Loucy (cell line): Measurements from ENCODE around the gene SLX9.

ENCODE experiments used
- H2AFZ ChIP-seq: fragments of 200-600 bp; sonication (generic); 2 replicates; pipeline ENCODE4 v1.6.0; 2016; ENCODE audit warnings: antibody characterized with exemption, mild to moderate bottlenecking, low read length, moderate library complexity
- H3F3A ChIP-seq: fragments of 200-600 bp; 2 replicates; pipeline ENCODE4 v1.6.0; 2016; ENCODE audit warnings: antibody characterized with exemption, low read depth, mild to moderate bottlenecking
- H3K27me3 ChIP-seq: fragments of 200-600 bp; sonication (generic); 2 replicates; pipeline ENCODE4 v1.6.1; 2014; ENCODE audit warnings: low read length, mild to moderate bottlenecking; ENCODE audit not compliant: insufficient read depth, poor library complexity, severe bottlenecking
- H3K36me3 ChIP-seq: fragments of 200-600 bp; sonication (generic); 2 replicates; pipeline ENCODE4 v1.6.1; 2016; ENCODE audit warnings: low read length; ENCODE audit not compliant: insufficient read depth
- H3K4me1 ChIP-seq: fragments of 200-600 bp; sonication (generic); 2 replicates; pipeline ENCODE4 v1.5.1; 2014; ENCODE audit warnings: low read length, mild to moderate bottlenecking; ENCODE audit not compliant: insufficient read depth, poor library complexity, severe bottlenecking
- H3K4me2 ChIP-seq: fragments of 200-600 bp; sonication (generic); 2 replicates; pipeline ENCODE4 v1.6.0; 2014; ENCODE audit warnings: antibody characterized with exemption, low read length, low read depth, mild to moderate bottlenecking; ENCODE audit not compliant: poor library complexity, severe bottlenecking
- H3K4me3 ChIP-seq: fragments of 200-600 bp; sonication (generic); 2 replicates; pipeline ENCODE4 v1.5.1; 2014; ENCODE audit warnings: low read length, mild to moderate bottlenecking, mixed read lengths; ENCODE audit not compliant: poor library complexity, severe bottlenecking
- H3K79me2 ChIP-seq: fragments of 200-600 bp; sonication (generic); 2 replicates; pipeline ENCODE4 v1.6.1; 2014; ENCODE audit warnings: low read length; ENCODE audit not compliant: insufficient read depth
- H3K9ac ChIP-seq: fragments of 200-600 bp; sonication (generic); 2 replicates; pipeline ENCODE4 v1.6.0; 2014; ENCODE audit warnings: mild to moderate bottlenecking, low read depth, low read length, moderate library complexity; ENCODE audit not compliant: poor library complexity, severe bottlenecking
- H3K9me2 ChIP-seq: fragments of 200-600 bp; sonication (generic); replicated peaks from 2 replicates; pipeline ENCODE4 v1.6.1; 2016; ENCODE audit warnings: low read depth, low read length, mixed read lengths
- H3K9me3 ChIP-seq: fragments of 200-600 bp; sonication (generic); 2 replicates; pipeline ENCODE4 v1.6.1; 2014; ENCODE audit warnings: mild to moderate bottlenecking, antibody characterized with exemption, low read length, low read depth; ENCODE audit not compliant: insufficient read depth
- H4K20me1 ChIP-seq: fragments of 200-600 bp; sonication (generic); 2 replicates; pipeline ENCODE4 v1.6.0; 2014; ENCODE audit warnings: antibody characterized with exemption, low read length, mild to moderate bottlenecking; ENCODE audit not compliant: insufficient read depth, poor library complexity, severe bottlenecking
- CTCF ChIP-seq: fragments of 200-600 bp; sonication (generic); conservative IDR thresholded peaks from 2 replicates; pipeline ENCODE4 v1.5.1; 2014; ENCODE audit warnings: mild to moderate bottlenecking, antibody characterized with exemption, low read length
- EZH2phosphoT487 ChIP-seq: fragments of 200-600 bp; IDR thresholded peaks from 2 replicates; pipeline ENCODE4 v1.6.1; 2018; ENCODE audit warnings: antibody characterized with exemption, mild to moderate bottlenecking, moderate library complexity, borderline replicate concordance

Gene SLX9

DNA sequence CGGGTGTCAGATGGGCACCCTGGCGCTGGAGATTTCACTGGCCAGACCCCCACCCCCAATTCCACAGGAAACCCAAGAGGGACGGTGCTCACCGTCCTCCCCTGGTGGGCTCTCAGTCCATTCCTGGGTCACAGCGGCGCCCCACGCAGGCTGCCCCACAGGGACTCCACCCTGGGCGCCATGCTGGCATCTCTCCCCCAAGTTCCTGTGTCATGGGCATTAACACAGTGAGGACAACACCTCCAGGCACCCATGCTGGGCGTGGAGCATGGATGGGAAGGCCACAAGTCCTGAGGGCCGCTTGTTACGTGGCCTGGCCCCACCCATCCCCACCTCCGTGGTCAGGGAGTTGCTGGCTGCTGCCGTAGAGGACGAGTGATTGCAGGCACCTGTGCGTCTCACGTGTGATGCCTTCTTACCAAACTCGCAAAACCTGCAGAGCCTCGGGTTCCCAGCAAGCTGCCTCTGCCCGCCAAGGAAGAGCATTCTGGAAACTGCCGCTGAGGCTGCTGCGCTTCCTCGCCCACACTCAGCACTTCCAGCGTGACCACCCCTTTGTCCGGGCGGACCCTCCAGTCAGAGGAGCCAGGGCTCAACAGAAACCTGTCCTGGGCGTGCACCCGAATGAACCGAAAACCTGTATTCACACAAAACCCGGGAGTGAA lies 60.3 kb downstream of the SLX9 start:
- H3K9ac ChIP-seq = no peak overlapping the region
- H4K20me1 ChIP-seq = no peaks in the 10 kb centered on the region
- no peaks in the 10 kb centered on the region for H3K79me2 ChIP-seq
- no peak overlapping the region for H3K4me3 ChIP-seq
- peaks cover 5% of the 10 kb centered on the region for H3K4me1 ChIP-seq
- H3K4me2 ChIP-seq = no peak overlapping the region
- no peaks in the 10 kb centered on the region for H3K27me3 ChIP-seq
- no peaks in the 10 kb centered on the region for H3F3A ChIP-seq
- H3K9me2 ChIP-seq = no peaks in the 10 kb centered on the region
- H2AFZ ChIP-seq = no peak overlapping the region
- H3K36me3 ChIP-seq = no peaks in the 10 kb centered on the region
- H3K9me3 ChIP-seq = no peaks in the 10 kb centered on the region; the same call in 1 of the 2 replicates
- TF ChIP-seq EZH2phosphoT487 (no peak), CTCF (no peak)

DNA sequence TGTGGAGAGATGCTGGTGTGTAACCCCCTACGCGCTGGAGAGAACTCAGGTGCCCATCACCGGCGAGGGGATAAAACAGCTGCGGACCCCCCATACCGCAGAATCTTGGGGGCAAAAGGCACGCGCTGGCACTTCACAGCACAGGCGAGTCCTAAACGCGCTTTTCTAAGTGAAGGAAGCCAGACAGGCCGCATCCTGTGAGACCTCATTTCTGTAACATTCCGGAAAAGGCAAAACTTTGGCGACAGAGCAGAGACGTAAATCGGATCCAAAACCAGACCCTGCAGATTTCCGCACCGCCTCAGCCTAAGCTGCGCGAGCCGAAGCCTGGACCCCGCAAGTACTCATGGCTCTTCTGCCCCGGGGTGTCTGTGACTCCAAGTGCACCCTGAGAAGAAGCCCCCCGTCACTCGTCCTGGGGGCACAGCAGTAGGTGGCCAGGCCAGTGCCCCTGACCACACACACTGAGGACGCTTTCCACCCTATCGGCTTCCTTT lies 60.9 kb downstream of the SLX9 start:
- H3K79me2 ChIP-seq = no peaks in the 10 kb centered on the region
- no peaks in the 10 kb centered on the region for H3F3A ChIP-seq
- no peaks in the 10 kb centered on the region for H4K20me1 ChIP-seq
- no peak overlapping the region for H2AFZ ChIP-seq
- no peak for TF ChIP-seq CTCF
- no peak for TF ChIP-seq EZH2phosphoT487
- peaks cover 7% of the 10 kb centered on the region for H3K4me1 ChIP-seq
- H3K27me3 ChIP-seq = no peaks in the 10 kb centered on the region
- H3K4me3 ChIP-seq = no peak overlapping the region
- no peaks in the 10 kb centered on the region for H3K36me3 ChIP-seq
- no peak overlapping the region for H3K4me2 ChIP-seq
- H3K9ac ChIP-seq = no peak overlapping the region
- H3K9me3 ChIP-seq = peaks cover 1% of the 10 kb centered on the region
- H3K9me2 ChIP-seq = no peaks in the 10 kb centered on the region

DNA sequence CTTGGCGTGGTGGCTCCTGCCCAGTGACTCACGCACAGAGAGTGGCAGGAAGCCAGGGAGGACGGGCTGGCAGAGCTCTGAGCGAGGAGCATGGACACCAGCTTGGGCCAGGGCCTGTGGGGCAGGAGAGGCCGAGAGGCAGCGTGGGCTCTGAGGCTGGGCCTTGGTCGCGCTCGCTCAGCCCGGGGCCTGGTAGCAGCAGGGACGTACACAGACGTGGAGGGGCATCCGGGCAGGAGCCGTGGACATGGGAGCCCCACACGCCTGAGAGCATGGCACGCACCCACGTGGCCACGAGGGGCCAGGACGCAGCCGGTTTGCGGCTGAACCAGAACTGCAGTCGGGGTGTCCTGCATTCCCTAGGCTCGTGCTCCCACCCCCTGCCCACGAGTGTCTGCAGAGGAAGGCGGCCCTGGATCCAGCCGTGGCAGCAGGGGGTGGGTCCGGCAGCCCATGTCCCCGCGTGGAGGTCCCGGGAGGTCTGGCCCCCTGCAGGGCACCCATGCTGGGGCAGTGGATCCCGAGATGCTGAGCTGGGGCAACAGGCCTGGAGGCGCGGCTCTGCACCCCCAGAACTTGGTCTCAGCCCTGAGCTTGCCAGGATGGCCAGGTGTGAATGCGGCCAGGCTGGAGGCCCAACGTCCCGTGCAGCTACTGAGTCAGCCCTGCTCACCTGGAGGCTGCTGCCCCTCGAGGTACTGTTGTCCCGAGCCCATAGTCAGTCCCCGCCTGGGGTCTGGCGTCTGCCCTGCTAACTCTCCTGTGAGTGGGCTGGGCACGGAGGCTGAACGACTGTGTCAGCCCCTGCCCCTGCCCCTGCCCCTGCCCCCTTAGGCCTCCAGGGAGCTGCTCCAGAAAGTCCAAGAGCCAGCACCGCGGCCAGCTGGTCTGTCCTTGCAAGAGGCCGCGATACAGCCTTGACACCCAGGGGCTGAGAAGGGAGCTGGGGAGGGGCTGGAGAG lies 61.6 kb downstream of the SLX9 start:
- Histone ChIP-seq H3K4me2 (no peak overlapping the region), H3F3A (no peaks in the 10 kb centered on the region)

More for the DNA sequence above, 61.6 kb downstream of the SLX9 start:
- no peak overlapping the region for H3K4me3 ChIP-seq
- peaks cover 7% of the 10 kb centered on the region for H3K4me1 ChIP-seq
- peaks cover 9% of the 10 kb centered on the region for H3K9me3 ChIP-seq
- no peak overlapping the region for H2AFZ ChIP-seq
- TF ChIP-seq CTCF (no peak), EZH2phosphoT487 (no peak)
- H3K79me2 ChIP-seq = no peaks in the 10 kb centered on the region
- H3K9ac ChIP-seq = no peak overlapping the region
- H4K20me1 ChIP-seq = no peaks in the 10 kb centered on the region
- no peaks in the 10 kb centered on the region for H3K27me3 ChIP-seq
- no peaks in the 10 kb centered on the region for H3K9me2 ChIP-seq
- no peaks in the 10 kb centered on the region for H3K36me3 ChIP-seq
